NCI-H524 treated with DMSO at 0.1 percent for 48 hours (cell line): ENCODE results near the gene RCOR3.
A peak's percentile ranks its signal among the peaks of the same experiment; 100 is the strongest.
"Not testable (repeated sequence)": the region's sequence is repeated elsewhere in the genome, so short reads cannot be mapped to it uniquely, and the experiment has no call there.

Experiments used
- DNase-seq: peaks from one replicate; lab custom pipeline; 2025; lab: John Stamatoyannopoulos, UW

RCOR3 gene

DNA sequence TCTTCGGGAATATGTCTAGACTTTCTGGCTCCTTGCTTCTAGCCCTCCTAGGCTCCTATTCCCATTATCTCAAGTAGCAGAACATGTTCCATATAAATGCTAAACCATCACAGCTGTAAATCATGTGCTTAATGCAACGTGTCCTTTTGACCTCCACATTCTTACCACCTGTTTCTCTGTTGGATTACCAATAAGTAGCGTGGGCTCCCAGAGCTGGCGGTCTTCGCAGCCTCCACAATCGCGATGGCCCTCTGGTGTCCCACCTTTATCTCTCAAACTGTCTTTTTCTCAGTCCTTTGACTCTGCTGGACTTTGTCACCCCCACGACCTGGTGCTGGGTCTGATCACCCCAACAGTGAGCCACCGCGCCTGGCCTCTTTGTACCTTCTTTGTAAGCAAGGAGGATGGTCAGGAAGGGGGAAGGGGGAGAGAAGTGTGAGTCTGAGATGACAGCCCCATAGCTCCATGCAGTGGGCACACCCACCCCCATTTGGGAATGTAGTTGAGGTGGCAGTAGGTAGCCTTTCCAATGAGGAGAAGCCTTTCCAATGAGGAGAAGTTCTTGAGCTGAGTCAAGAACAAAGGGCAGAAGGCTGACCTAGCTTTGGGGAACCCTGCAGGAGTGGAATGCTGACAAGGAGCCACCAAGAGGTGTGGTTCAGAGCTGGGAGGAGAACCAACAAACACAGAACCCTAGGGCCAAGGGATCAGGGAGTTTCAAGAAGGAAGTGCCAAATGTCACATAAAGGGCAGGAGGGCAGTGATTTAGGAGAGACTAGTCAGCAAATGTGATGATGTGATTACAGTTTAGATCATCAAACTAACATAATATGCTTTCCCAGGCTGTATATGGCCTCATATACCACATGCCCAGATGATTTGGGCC lies 81.7 kb downstream of the RCOR3 start:
- DNase-seq, result no peak

DNA sequence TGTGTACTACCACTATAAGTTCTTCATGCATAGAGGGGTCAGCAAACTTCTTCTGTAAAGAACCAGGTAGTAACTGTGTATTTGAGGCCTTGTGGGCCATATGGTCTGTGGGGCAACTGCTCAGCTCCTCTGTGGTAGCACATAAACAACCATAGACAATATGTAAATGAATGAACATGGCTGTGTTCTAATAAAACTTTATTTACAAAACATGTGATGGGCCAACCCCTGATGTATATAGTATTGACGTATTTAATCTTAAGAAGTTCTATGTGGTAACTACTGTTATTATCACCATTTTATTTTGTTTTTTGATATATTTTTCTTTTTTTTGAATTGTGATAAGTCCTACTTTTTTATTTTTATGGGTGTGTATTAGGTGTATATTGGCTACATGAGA lies 82.8 kb downstream of the RCOR3 start:
- no peak for DNase-seq

DNA sequence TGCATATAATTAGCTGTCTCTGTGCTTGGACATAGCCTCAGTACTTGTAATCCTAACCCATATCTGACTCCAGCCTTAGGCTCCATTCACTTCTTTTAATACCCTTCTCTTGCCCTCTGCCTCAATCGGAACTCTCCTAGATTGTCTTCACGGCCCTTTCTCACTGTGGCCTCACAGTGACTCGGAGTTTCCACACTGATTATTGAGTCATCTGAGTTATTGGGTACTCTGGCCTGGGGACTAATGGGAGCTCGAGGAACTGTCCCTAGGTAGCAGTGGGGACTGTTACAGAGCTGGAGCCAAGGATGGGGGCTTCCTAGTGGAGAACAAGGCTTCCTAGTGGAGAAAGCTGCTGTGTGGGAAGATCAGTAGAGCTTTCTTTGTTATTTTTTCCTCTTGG lies 84.4 kb downstream of the RCOR3 start:
- no peak for DNase-seq

DNA sequence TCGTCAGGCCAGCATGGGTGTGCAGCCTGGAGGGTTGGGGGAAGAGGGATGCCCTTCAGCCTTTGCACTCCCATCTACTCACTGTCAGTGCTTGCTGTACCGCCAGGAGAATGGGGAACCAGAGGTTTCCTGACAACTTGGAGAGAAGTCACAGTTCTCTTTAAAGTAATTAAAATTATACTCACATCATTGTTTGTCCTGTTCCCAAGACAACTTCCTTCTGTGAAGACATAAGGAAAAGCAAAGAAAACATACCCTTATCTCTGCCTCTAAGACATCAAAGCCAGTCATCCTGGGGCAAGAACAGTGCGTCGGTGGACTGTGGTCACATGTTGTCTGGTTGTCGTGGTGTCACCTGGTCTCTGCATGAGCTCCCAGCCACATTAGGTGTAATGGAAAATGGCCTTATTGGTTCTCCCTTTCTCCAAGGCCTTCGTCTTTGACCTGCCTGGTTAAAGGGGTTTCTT lies 85.0 kb downstream of the RCOR3 start:
- no peak for DNase-seq

DNA sequence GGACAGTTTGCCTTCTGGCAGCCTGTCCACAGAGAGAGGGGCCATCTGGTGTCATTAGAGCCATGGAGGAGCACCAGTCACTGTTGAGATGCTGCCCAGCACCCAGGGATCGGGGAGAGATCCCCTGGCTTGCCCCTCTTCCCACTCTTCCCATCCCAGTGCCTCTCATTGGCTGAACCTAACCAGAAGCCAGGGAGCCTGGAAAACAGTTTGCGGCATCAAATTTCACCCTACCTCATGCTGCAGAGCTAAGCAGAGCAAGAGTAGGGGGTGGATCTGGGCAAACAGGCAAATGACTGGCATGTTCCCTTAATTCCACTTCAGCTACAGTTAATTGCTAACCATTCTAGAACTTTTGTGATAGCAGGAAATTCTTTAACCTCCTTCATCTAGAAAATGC lies 86.6 kb downstream of the RCOR3 start:
- DNase-seq, result peak; percentile 66

DNA sequence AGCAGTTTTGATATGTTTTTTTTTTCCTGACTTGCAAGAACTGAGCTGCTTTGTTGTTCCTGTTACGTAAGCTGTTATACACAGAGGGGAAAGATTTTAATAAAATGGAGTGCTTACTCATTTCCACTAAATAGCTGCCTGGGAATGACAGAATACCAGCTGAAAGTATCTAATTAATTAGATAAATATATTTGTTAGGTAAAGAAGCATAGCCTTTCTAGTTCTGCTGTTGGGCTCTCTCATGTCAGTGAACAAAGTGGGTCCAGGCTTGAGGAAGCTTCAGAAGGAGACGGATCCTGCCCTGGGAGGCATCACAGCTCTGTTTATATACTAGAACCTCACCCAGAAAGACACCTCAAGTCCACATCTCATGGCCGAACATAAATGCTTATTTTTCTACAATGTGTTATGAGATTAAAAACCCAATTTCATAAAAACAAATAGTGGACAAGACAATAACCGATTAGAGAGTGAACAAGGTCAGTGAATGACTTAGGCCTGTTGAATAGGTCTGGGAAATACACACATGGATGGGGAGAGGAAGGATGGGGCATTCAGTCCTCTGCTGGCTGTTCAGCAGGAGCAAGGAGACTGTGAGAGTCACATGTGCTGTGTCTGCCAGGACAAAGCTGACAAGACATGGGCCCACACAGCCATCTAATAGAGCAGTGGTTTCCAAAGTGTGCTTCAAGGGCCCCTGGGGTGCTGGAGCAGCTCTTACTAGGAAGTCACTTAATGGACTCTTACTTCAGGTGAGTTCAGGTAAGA lies 88.1 kb downstream of the RCOR3 start:
- no peak for DNase-seq

DNA sequence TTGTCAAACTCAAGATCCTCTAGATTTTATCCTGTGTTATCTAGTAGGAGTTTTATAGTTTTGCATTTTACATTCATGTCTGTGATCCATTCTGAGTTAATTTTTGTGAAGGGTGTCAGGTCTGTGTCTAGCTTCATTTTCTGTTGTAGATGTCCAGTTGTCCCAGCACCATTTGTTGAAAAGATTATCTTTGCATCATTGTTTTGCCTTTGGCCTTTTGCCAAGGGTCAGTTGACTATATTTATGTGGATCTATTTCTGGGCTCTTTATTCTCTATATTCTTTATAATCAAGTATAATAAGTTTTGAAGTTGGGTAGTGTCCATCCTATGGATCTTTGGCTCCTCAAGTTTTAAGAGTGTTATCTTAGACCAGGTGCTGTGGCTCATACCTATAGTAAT lies 89.4 kb downstream of the RCOR3 start:
- no peak for DNase-seq

DNA sequence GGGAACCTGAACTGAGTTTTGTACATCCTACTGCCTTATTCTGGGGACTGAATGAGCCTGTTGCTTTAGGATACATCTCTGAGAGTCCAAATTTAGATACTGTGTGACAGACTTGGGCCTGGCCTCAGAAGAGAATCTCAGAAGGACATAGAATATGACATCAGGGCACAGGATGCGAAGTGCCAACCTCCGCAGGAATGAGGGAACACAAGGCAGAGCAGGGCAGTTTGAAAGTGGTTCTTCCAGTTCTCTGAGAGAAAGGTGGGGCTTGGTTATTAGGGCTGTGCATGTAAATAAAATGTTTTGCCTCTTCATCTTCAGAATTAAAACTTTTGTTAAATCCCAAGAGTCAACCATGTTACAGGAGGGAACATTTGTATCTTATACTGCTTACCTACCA lies 90.6 kb downstream of the RCOR3 start:
- DNase-seq, result no peak

DNA sequence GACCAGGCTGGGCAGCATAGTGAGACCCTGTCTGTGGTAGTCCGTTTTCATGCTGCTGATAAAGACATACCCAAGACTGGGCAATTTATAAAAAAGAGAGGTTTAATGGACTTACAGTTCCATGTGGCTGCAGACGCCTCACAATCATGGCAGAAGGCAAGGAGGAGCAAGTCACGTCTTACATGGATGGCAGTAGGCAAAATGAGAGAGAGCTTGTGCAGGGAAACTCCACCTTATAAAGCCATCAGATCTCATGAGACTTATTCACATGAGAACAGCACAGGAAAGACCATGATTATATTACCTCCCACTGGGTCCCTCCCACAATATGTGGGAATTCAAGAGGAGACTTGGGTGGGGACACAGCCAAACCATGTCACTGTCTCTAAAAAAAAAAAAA lies 92.9 kb downstream of the RCOR3 start:
- not testable (repeated sequence) for DNase-seq

DNA sequence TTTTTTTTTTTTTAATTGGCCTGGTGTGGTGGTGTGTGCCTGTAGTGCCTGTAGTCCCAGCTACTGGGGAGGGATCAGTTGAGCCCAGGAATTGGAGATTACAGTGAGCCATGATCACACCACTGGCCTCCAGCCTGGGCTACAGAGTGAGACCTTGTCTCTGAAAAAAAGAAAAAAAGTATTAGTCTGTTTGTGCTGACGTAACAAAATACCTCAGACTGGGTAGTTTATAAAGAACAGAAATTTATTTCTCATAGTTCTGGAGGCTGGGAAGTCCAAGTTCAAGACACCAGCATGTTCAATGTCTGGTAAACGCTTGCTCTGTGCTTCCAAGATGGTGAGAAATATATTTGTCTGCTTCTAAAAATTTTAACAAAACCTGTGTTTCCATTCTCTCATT lies 93.3 kb downstream of the RCOR3 start:
- DNase-seq, result no peak

DNA sequence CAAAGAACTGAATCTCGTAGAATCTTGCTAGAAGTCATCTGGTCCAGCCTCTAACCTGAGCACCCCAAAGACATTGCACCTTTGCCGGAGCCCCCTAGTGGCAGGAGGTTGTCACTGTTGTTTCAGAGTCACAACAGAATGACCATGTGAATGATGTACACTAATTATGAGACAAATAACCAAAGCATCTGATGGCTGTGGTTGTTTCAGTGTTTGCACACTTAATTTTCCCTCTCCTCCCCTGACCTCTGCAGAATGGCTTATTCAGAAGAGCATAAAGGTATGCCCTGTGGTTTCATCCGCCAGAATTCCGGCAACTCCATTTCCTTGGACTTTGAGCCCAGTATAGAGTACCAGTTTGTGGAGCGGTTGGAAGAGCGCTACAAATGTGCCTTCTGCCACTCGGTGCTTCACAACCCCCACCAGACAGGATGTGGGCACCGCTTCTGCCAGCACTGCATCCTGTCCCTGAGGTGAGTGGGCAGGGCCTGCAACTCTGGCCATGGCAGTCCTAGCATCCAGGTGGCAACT lies 93.9 kb downstream of the RCOR3 start:
- no peak for DNase-seq

DNA sequence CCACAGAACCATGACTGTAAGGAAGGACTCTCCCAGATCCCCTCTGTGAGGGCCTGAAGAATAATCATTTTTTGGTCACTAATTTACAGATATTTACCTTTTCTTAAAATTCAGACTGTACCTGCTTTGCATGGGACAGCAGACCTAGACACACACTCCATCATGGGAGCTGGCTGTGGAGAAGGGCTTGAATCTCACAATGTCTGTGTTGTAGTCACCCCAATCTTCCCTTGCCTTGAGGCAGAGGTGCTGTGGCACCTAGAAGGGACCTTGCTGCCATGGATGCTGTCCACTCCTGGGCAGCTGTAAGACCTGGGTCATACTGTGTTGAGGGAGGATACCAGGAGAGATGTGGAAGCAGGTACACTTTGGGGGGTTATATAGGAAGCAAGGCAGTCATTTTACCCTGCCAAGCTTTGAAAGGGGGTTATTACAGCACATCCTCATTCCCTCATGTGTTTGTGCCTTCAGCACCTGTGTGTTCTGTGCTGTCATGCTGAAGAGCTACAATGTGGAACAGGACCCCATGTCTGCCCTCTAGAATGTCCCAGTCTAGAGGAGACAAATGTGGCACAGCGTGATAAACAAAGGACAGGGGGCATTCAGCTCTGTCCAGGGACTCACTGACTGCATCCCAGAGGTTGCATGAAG lies 94.5 kb downstream of the RCOR3 start:
- DNase-seq, result no peak

DNA sequence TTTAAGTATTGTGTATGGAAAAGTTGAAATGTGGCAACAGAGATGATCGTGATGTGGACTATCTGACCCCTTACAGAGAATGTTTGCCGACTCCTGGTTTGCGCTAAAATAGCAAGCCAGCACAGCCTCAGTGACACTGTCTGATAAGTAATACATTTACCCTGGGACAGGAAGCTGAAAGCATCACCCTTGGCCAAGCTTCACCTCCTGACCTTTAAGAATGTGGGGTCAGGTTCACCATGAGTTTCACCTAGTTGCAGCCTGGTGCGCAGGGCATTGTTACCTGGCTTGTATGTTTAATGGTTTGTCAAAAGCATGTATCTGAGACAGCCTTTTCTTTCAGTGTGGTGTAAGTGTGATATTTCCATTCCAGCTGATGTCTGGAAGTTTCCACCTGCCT lies 96.7 kb downstream of the RCOR3 start:
- no peak for DNase-seq

DNA sequence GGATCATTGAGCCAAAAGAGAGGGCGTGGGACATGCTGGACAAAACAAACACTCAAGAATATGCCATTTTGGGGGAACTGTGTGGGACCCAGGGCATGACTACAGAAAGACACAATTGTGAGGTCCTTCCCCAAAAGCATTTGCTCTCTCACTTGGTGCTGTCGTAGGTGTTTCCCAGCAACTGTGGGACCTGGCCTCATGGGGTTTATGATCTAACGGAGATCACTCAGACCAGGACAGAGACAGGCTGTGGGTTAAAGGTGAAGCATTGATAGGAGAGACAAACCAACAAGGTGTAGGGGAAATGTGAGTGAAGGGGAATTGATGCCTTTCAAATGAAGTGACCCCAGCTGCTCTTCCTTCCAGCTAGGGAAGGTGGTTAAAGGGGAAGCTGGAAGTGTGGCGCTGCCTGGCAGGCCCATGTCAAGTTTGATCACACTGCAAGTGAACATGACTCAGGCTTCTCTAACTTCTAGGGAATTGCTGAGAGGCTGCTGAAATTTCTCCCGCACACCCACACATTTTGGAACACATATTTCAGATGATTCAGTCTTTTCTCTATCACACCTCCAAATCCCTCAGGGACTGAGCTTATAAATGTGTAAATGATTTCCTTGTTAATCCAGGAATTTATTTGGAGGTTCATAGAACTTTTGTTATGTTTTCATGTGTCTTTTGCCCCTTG lies 97.7 kb downstream of the RCOR3 start:
- DNase-seq, result no peak

DNA sequence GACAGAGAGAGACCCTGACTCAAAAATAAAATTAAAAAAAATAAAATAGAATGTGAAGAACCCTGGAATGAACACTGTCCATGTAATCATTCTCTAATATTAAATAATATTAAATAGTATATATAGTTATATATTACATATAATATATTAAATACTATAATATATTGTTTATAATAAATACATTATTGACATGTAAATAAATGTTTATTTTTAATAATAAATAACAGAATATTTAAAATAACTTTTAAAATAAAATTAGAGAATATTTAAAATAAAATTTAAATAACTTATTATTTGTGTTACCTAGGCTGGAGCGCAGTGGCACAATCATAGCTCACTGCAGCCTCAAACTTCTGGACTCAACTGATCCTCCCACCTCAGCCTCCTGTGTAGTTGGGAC lies 99.5 kb downstream of the RCOR3 start:
- no peak for DNase-seq

DNA sequence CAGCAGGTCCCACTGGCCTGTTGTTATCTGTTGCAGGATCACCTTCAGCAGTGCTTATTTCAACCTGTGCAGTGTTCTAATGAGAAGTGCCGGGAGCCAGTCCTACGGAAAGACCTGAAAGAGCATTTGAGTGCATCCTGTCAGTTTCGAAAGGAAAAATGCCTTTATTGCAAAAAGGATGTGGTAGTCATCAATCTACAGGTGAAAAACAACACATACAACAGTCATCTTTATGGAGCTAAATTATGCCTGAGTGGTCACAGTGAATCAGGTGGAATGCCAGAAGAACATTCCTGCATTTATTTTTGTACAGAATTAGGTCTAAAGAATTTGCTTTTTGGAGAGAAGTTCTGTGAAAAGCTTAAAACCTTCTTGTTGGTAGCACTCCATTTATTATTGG lies 100.7 kb downstream of the RCOR3 start:
- no peak for DNase-seq

DNA sequence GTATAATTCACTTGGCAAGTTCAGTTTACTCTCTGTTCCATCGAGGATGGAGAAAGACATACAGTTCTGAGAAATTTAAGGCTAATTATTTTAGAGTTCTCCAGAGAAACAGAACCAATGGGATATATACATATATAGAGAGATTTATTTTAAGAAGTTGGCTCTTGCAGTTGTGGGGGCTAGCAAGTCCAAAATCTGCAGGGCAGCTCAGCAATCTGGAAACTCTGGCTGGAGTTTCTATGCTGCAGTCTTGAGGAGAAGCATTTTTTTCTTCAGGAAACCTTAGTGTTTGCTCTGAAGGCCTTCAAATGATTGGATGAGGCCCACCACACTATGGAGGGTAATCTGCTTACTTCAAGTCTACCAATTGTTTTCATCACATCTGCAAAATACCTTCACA lies 102.0 kb downstream of the RCOR3 start:
- DNase-seq, result no peak
